HepG2 (cell line): ENCODE measurements around the gene NFIC. TPM values are rescaled to one million over a fixed set of nuclear protein-coding genes. Genes with fewer than 3 reads are reported as not detected.
A peak's percentile ranks its signal among the peaks of the same experiment; 100 is the strongest.

Experiments used
- IRF1 ChIP-seq: sonication (generic); formaldehyde crosslinking; IDR thresholded peaks from 2 replicates; pipeline ENCODE4 v1.4.0; 2020; ENCODE audit warnings: low read depth, mild to moderate bottlenecking, missing genetic modification reagents
- ISL2 ChIP-seq: sonication (generic); formaldehyde crosslinking; IDR thresholded peaks from 2 replicates; pipeline ENCODE4 v1.5.0; 2020; ENCODE audit warnings: missing genetic modification reagents
- PPARG ChIP-seq: conservative IDR thresholded peaks from 2 replicates; pipeline ENCODE4 v1.6.1; 2016; ENCODE audit warnings: missing biosample characterization, missing genetic modification reagents
- SP1 ChIP-seq, 2 experiments: fragments of 450-650 bp in 1 of 2; sonication (generic) in 1 of 2; formaldehyde crosslinking in 1 of 2; IDR thresholded peaks; 2 replicates each; pipeline versions ENCODE4 v1.4.0 to v1.6.1; 2016 to 2020; ENCODE audit warnings: missing genetic modification reagents in 1 of 2
- SRSF1 ChIP-seq: fragments of 200-400 bp; formaldehyde crosslinking; optimal IDR thresholded peaks from 2 replicates; pipeline ENCODE3; 2017; ENCODE audit warnings: mild to moderate bottlenecking, low read depth, low read length, moderate library complexity
- SSRP1 ChIP-seq: IDR thresholded peaks from 2 replicates; pipeline ENCODE4 v1.6.1; 2016; ENCODE audit warnings: control low read depth
- TCF12 ChIP-seq, 2 experiments: fragments of 450-650 bp in 1 of 2; sonication (generic) in 1 of 2; formaldehyde crosslinking in 1 of 2; IDR thresholded peaks; 2 replicates each; pipeline versions ENCODE4 v1.6.1 to v1.8.0; 2017 to 2022; ENCODE audit warnings: antibody characterized with exemption in 1 of 2, mild to moderate bottlenecking in 1 of 2, missing genetic modification reagents in 1 of 2, moderate library complexity in 1 of 2
- ZFP37 ChIP-seq: sonication (generic); formaldehyde crosslinking; IDR thresholded peaks from 2 replicates; pipeline ENCODE4 v1.4.0; 2020; ENCODE audit warnings: missing genetic modification reagents, borderline replicate concordance
- ZNF124 ChIP-seq: sonication (generic); formaldehyde crosslinking; IDR thresholded peaks from 2 replicates; pipeline ENCODE4 v1.4.0; 2020; ENCODE audit warnings: missing genetic modification reagents
- ZNF143 ChIP-seq: sonication (generic); formaldehyde crosslinking; IDR thresholded peaks from 2 replicates; pipeline ENCODE4 v1.4.0; 2020; ENCODE audit warnings: missing genetic modification reagents
- ZNF430 ChIP-seq: sonication (generic); formaldehyde crosslinking; IDR thresholded peaks from 2 replicates; pipeline ENCODE4 v1.9.0; 2021; ENCODE audit warnings: mild to moderate bottlenecking, missing genetic modification reagents
- ZNF800 ChIP-seq: sonication (generic); formaldehyde crosslinking; IDR thresholded peaks from 2 replicates; pipeline ENCODE4 v1.4.0; 2020; ENCODE audit warnings: missing genetic modification reagents
- polyA plus RNA-seq, 8 experiments: library from polyadenylated mRNA; depleted of rRNA in 3 of 8; stranded (reverse) in 7 of 8; unstranded in 1 of 8; fragments of >200 nt; fragmentation: Illumina TruSeq in 4 of 8; extraction: Trizol in 4 of 8; gene quantifications; 2 replicates each; pipeline versions ENCODE4 v1.2.1 to v1.2.3, GENCODE V29; 2011 to 2016; ENCODE audit warnings: low read depth in 4 of 8, missing spikeins in 1 of 8, mixed read lengths in 1 of 8; ENCODE audit not compliant: insufficient read depth in 1 of 8
- total RNA-seq, 5 experiments: library from RNA; depleted of rRNA; stranded (reverse); fragments of >200 nt; fragmentation: Illumina TruSeq; extraction: Trizol; gene quantifications; 2 replicates each; pipeline ENCODE4 v1.2.3, GENCODE V29; 2016; ENCODE audit warnings: low read depth in 1 of 5
- TF ChIP-seq, protein P1 (sequence below): sonication (generic); formaldehyde crosslinking; IDR thresholded peaks from 2 replicates; pipeline ENCODE4 v1.4.0; 2020; ENCODE audit warnings: mild to moderate bottlenecking, missing genetic modification reagents
- TF ChIP-seq, protein P2 (sequence below): sonication (generic); formaldehyde crosslinking; IDR thresholded peaks from 2 replicates; pipeline ENCODE4 v1.9.0; 2021; ENCODE audit warnings: missing genetic modification reagents, mild to moderate bottlenecking, borderline replicate concordance
- TF ChIP-seq, protein P3 (sequence below): sonication (generic); formaldehyde crosslinking; IDR thresholded peaks from 2 replicates; pipeline ENCODE4 v1.5.0; 2020; ENCODE audit warnings: mild to moderate bottlenecking, missing genetic modification reagents, borderline replicate concordance
- TF ChIP-seq, protein P4 (sequence below): sonication (generic); formaldehyde crosslinking; IDR thresholded peaks from 2 replicates; pipeline ENCODE4 v1.5.1; 2020; ENCODE audit warnings: mild to moderate bottlenecking, missing genetic modification reagents, borderline replicate concordance

The NFIC gene
- total and polyA plus RNA-seq, 2 of the 13 experiments (the other 11 are each of a cell fraction or from before 2014, with no cell fraction given): 1.3 to 2.5 TPM

GRCh38 chr19:3366753-3367627 lies 607 bp downstream of the NFIC start (continued):
- TF ChIP-seq IRF1 (CRISPR knock-in tag): no peak
- TF ChIP-seq ZNF143: peak; percentile 44; the same call in 1 of the 2 replicates
- no peak for TF ChIP-seq TCF12 (IDR thresholded peaks at IDR 0.05)
- TF ChIP-seq TCF12 (CRISPR knock-in tag; IDR thresholded peaks at IDR 0.05): no peak
- TF ChIP-seq SP1 (IDR thresholded peaks at IDR 0.05): no peak
- no peak for TF ChIP-seq SP1 (CRISPR knock-in tag; IDR thresholded peaks at IDR 0.05)
- TF ChIP-seq, protein P1, sequence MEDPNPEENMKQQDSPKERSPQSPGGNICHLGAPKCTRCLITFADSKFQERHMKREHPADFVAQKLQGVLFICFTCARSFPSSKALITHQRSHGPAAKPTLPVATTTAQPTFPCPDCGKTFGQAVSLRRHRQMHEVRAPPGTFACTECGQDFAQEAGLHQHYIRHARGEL: no peak
- no peak for TF ChIP-seq SSRP1
- TF ChIP-seq ZNF800 (CRISPR knock-in tag): no peak
- TF ChIP-seq ZFP37 (CRISPR knock-in tag): no peak
- no peak for TF ChIP-seq ISL2 (CRISPR knock-in tag)
- TF ChIP-seq, protein P2, sequence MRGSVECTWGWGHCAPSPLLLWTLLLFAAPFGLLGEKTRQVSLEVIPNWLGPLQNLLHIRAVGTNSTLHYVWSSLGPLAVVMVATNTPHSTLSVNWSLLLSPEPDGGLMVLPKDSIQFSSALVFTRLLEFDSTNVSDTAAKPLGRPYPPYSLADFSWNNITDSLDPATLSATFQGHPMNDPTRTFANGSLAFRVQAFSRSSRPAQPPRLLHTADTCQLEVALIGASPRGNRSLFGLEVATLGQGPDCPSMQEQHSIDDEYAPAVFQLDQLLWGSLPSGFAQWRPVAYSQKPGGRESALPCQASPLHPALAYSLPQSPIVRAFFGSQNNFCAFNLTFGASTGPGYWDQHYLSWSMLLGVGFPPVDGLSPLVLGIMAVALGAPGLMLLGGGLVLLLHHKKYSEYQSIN (CRISPR knock-in tag): no peak
- TF ChIP-seq, protein P3, sequence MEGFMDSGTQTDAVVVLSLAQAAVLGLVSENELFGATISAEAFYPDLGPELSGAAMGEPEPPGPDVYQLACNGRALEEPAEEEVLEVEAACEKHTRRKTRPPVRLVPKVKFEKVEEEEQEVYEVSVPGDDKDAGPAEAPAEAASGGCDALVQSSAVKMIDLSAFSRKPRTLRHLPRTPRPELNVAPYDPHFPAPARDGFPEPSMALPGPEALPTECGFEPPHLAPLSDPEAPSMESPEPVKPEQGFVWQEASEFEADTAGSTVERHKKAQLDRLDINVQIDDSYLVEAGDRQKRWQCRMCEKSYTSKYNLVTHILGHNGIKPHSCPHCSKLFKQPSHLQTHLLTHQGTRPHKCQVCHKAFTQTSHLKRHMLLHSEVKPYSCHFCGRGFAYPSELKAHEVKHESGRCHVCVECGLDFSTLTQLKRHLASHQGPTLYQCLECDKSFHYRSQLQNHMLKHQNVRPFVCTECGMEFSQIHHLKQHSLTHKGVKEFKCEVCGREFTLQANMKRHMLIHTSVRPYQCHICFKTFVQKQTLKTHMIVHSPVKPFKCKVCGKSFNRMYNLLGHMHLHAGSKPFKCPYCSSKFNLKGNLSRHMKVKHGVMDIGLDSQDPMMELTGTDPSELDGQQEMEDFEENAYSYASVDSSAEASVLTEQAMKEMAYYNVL (CRISPR knock-in tag): no peak
- TF ChIP-seq, protein P4, sequence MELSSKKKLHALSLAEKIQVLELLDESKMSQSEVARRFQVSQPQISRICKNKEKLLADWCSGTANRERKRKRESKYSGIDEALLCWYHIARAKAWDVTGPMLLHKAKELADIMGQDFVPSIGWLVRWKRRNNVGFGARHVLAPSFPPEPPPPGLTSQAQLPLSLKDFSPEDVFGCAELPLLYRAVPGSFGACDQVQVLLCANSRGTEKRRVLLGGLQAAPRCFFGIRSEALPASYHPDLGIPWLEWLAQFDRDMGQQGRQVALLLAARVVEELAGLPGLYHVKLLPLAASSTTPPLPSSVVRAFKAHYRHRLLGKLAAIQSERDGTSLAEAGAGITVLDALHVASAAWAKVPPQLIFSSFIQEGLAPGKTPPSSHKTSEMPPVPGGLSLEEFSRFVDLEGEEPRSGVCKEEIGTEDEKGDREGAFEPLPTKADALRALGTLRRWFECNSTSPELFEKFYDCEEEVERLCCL (CRISPR knock-in tag): no peak
- TF ChIP-seq ZNF124 (CRISPR knock-in tag): no peak
- peak; percentile 23 for TF ChIP-seq SRSF1
- no peak for TF ChIP-seq PPARG (CRISPR knock-in tag)
- no peak for TF ChIP-seq ZNF430 (CRISPR knock-in tag)
